GM21528 (cell line): Measurements from ENCODE around the gene CCDC9.
"Not testable (repeated sequence)": the region's sequence is repeated elsewhere in the genome, so short reads cannot be mapped to it uniquely, and the experiment has no call there.

Experiments used
- ATAC-seq: cut with Tn5 transposase; IDR thresholded peaks from one replicate; pipeline ENCODE4 v1.9.1; 2021; ENCODE audit warnings: mild to moderate bottlenecking, moderate library complexity; ENCODE audit not compliant: unreplicated experiment, low FRiP score

CCDC9 gene

GRCh38 chr19:47258434-47258833 is 2.1 kb downstream of the CCDC9 start:
- no peak for ATAC-seq

GRCh38 chr19:47258895-47259555 is 2.7 kb downstream of the CCDC9 start:
- no peak for ATAC-seq

DNA sequence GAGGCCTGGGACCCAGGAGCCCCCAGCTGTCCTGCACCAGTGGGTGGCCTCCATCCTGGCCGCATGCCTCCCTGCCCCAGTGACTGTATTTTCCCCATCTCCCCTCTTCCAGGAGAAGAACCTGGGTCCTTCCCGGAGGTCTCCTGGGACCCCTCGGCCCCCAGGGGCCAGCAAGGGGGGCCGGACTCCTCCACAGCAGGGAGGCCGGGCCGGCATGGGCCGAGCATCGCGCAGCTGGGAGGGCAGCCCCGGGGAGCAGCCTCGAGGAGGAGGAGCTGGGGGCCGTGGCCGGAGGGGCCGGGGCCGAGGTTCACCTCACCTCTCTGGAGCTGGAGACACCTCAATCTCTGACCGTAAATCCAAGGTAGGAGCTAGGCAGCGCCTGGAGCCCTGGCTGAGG is 4.2 kb downstream of the CCDC9 start:
- no peak for ATAC-seq

DNA sequence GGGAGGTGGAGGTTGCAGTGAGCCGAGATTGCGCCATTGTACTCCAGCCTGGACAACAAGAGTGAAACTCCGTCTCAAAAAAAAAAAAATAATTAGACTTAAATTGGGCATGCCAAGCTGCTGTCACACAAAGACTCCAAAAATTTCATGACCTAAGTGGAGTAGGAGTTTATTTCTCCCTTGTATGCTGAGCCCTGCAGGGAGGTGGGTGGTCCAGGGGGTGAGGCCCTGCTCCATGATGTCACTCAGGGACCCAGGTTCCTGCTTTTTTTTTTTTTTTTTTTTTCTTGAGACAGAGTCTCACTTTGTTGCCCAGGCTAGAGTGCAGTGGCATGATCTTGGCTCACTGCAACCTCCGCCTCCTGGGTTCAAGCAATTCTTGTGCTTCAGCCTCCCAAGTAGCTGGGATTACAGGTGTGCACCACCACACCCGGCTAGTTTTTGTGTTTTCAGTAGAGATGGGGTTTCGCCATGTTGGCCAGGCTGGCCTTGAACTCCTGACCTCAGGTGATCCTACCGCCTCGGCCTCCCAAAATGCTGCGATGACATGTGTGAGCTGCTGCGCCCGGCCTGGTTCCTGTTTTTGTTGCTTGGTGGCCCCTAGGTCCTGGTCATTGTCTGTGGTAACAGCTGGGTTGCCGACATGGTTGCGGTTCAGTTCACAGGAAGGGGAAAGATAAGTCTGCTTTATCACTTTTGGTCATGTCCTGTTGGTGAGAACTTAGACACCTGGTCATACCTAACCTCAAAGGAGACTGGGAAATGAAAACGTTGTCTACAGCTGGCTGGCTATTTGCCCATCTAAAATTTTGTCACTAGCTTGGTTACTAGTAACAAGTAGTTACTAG is 5.8 kb downstream of the CCDC9 start:
- ATAC-seq: not testable (repeated sequence)

GRCh38 chr19:47264629-47265028 is 8.3 kb downstream of the CCDC9 start:
- ATAC-seq: no peak

DNA sequence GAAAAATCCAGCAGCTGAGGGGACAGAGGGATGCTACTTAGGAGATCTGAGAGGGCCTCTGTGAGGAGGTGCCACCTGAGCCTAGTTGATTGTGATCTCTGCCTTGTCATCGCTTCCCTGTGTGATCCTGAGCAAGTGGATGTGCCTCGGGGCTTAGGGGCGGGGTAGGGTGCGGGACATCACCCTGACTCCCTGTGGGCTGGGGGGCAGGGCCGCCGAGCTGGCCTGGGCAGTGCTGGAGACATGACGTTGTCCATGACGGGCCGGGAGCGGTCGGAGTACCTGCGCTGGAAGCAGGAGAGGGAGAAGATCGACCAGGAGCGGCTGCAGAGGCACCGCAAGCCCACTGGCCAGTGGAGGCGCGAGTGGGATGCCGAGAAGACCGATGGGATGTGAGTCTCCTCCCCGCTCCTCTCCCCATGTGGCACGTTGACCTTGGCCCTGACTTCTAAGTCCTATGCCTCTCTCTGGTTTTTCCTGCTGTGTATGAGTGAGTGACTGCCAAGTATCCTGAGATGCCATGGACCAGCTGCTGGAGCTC is 10.1 kb downstream of the CCDC9 start:
- ATAC-seq: no peak

DNA sequence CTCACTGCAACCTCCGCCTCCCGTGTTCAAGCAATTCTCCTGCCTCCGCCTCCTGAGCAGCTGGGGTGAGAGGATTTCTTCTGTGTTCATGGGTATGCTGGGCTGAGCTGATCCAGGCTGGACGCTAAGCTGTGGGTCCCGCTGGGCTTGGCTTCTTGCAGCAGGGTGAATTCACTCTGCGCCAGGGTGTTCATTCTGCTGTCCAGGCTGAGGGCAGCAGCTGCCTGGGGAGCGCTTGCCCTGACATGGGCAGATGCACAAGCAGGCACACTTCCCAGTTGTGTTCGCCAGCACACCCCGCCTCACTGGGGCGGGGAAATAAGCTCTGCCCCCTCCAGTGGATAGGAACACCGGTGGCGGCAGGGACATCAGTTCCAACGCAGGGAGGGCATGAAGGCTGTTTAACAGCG is 11.0 kb downstream of the CCDC9 start:
- ATAC-seq: no peak

DNA sequence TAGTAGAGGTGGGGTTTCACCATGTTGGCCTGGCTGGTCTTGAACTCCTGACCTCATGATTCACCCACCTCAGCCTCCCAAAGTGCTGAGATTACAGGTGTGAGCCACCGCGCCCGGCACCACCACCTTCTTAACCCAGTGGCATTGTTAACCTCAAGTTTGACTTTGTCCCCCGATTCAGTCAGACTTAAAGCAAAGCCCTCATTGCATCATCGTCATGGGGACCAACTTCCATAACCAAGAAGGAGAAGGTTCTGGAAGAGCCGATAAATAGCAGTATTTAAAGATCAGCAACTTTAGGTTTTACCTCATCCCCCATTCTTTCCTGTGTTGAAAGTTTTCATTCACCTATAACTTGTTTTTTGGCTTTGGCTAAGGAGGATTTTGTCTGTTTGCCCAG is 11.7 kb downstream of the CCDC9 start:
- no peak for ATAC-seq

DNA sequence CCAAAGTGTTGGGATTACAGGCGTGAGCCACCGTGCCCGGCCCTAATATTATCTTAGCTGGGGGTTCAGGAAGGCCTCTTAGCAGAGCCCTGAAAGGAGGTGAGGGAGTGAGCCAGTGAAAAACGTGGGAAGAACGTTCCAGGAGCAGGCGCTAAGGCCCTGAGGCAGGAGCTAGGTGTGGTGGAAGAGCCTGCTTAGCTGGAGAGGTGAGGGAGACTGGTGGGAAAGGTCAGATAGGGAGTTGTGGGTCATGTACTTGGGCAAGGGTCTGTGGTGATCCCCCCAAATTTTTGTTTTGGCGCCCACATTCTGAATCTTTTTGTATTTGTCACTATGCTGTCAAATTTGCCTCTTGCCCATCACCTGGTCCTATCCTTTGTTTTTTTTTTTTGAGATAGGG is 13.3 kb downstream of the CCDC9 start:
- ATAC-seq: no peak

GRCh38 chr19:47270408-47270807 is 14.1 kb downstream of the CCDC9 start:
- ATAC-seq: no peak

- no peak for ATAC-seq
These were observed 15.6 kb downstream of the CCDC9 start for GRCh38 chr19:47271949-47272348.

DNA sequence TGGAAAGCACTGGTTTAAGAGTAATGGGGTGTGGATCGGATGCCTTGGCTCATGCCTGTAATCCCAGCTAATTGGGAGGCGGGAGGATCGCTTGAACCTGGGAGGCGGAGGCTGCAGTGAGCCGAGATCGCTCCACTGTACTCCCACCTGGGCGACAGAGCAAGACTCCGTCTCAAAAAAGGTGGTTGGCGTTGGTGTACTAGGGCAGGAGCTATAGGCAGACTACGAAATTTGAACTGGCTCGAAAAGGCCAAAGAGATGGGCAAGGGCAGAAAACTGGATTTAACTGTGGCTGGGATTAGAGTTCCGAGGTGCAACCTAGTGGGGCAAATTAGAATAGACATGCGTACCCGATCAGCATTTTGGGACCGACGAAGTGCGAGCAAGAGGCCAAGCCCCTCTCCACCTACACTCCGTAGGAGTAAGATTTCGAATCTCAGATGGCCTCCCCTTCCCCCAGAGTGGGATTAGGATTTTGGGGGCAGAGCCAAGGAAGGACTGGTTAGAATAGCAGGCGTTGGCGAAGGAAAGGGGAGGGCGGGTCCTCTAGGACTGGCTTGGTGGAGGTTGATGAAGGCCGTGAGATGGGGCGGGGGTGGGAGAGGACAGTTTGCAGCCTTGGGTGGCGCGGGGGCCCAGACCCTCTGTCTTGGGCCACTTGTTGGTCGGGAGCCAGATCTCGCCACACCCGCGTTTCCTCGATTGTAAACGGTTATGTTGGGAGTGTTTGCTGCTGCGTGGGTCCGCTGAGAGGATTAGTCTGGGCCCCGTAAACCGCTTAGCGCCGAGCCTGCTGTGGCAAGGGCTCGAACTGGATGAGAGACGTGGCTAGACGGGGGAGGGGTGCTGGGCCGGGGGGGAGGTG is 16.4 kb downstream of the CCDC9 start:
- no peak for ATAC-seq

DNA sequence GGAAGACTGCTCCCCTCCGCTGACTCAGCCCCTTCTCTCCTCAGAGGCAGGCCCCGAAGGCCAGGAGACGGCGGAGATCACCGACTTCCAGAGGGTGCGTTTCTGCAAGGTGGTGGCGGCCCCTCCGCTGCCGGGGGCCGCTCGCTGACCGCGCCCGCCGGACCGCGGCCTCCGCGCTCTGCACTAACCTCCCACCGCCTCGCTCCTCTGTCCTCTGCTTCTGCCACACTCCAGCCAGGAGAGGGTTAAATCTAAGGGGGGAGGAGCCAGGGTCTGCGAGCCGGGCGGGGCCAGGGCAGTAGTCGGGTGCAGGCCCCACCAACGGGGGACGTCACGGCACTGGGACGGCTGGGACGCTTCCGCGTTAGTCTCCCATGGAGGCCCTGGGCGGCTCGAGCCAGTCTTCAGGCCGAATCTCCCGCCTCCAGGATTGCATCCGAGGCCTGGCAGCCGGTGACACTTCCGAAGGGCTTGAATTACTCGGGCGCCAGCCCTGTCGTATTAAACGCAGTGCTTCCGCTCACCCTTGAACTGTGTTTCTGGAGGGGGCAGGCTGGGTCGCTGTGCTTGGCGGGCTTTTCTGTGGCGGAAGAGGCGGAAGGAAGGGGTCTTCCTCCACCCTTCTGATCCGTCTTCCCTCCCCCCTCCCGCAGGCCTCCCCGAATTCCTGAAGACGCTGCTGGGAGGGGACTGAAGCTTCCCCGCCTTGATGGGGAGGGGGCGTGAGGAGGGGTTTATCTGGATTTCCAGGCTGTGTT is 17.2 kb downstream of the CCDC9 start:
- ATAC-seq: peak; percentile 60

DNA sequence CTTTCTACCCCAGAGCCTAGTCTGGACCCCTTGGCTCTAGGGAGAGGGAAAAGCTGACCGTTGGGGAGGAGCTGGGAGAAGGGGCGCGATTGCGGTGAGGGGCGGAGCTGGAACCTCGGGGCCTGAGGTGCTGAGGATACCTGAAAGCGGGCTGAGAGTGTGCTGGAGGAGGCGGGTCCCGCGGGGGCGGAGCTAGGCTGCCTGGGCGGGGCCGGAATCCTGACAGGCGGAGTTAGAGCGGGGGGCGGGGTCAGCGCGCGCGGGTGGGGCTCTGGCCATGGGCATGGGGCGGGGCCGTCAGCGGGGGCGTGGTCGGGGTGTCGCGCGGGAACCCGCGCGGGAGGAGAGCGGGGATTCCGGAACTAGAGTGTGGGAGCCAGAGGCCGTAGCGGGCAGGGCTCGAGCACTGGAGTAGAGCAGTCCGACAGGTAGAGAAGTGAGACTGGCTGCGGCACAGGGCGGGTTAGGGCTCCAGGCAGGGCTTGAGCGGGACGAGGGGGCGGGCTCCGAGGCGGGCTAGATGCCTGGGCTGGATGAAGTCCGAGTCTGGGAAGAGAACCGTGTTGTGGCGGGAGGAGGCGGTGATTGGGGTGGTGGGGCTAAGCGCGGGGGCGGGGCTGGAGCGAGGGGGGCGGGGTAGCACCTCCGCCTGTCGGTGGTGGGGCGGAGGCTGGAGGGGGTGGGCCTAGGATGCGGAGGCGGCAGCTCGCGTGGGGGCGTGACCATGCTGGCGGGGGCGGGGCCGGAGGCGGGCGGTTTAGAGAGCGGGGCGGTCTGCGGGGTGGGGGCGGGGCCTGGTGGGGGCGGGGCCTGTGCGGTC is 18.0 kb downstream of the CCDC9 start, which contains the start of gene INAFM1:
TSS of gene INAFM1 (plus strand) at position 815 of the 820 bp plus-strand sequence. CDS start 35 bp downstream, outside the sequence.
- peak; percentile 51 for ATAC-seq

GRCh38 chr19:47274891-47275761 is 18.8 kb downstream of the CCDC9 start:
- ATAC-seq: peak; percentile 15

DNA sequence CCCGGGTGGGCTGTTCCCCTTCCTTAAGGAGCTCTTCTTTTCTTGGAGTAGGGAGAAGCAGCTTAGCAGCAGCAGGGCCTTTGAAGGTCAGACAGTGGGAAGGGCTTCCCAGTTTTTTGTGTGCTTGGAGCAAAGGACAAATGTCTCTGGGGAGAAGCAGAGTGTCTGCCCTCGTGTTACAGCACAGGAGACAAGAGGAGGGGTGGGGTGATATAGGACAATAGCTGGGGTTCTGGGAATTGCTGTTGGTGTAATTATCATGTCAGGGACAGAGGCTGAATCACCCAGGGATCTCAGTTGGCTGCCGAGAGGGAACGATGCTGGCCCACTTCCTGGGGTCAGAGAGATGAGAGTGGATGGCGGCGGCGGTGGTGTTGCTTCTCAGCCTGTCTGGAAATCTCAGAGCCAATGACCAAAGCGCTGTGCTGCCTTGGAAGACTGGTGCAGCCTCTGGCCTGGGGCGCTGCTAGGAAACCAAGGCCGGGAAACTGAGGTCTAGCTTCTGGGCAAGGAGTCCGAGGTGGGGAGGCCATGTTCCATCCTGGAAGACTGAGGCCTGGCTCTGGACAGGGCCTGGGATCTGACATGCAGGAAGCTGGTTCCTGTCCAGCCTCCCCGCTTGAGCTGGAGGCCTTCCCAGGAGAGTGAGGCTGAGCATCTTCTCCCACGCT is 19.6 kb downstream of the CCDC9 start:
- ATAC-seq: no peak

- ATAC-seq: not testable (repeated sequence)
These were observed 20.2 kb downstream of the CCDC9 start for GRCh38 chr19:47276513-47276912.
